ENCODE measurements around the gene FOXP1.

FOXP1 gene

GRCh38 chr3:71197841-71198565 is 385.5 kb downstream of the FOXP1 start:
- Histone ChIP-seq H3K27me3 (ENCODE audit: low read depth, low read length) (no peaks in the 10 kb centered on the region), H3K79me2 (ENCODE audit: low read length) (no peaks in the 10 kb centered on the region), H3K9ac (ENCODE audit: low read length) (no peak overlapping the region), H3K27ac (ENCODE audit: low read length) (no peak overlapping the region), H3K36me3 (replicated peaks; ENCODE audit: low read depth, low read length) (no peaks in the 10 kb centered on the region), H2AFZ (ENCODE audit: low read depth, low read length) (no peak overlapping the region), H3K9me3 (ENCODE audit: insufficient read depth, low read length) (no peaks in the 10 kb centered on the region), H3K4me1 (ENCODE audit: low read length) (no peaks in the 10 kb centered on the region), H4K20me1 (ENCODE audit: insufficient read depth, low read length) (no peaks in the 10 kb centered on the region), H3K4me2 (ENCODE audit: low read length) (no peak overlapping the region), H3K4me3 (ENCODE audit: low read length) (no peak overlapping the region)
- TF ChIP-seq EZH2phosphoT487 (IDR thresholded peaks at IDR 0.05; ENCODE audit: low read depth) = no peak
- no peak for TF ChIP-seq CTCF (IDR thresholded peaks at IDR 0.05; ENCODE audit: low read depth, low read length)

- H3K79me2 ChIP-seq (ENCODE audit: low read length) = no peaks in the 10 kb centered on the region
- H3K4me2 ChIP-seq (ENCODE audit: low read length) = no peak overlapping the region
- TF ChIP-seq EZH2phosphoT487 (IDR thresholded peaks at IDR 0.05; ENCODE audit: low read depth) (no peak), CTCF (IDR thresholded peaks at IDR 0.05; ENCODE audit: low read depth, low read length) (no peak)
These were observed 388.0 kb downstream of the FOXP1 start for GRCh38 chr3:71195492-71195891.

GRCh38 chr3:71194785-71195184 is 388.7 kb downstream of the FOXP1 start:
- Histone ChIP-seq H3K4me2 (ENCODE audit: low read length) (no peak overlapping the region), H2AFZ (ENCODE audit: low read depth, low read length) (no peak overlapping the region), H4K20me1 (ENCODE audit: insufficient read depth, low read length) (no peaks in the 10 kb centered on the region), H3K4me3 (ENCODE audit: low read length) (no peak overlapping the region), H3K9me3 (ENCODE audit: insufficient read depth, low read length) (no peaks in the 10 kb centered on the region), H3K36me3 (replicated peaks; ENCODE audit: low read depth, low read length) (no peaks in the 10 kb centered on the region), H3K79me2 (ENCODE audit: low read length) (no peaks in the 10 kb centered on the region), H3K27ac (ENCODE audit: low read length) (no peak overlapping the region), H3K9ac (ENCODE audit: low read length) (no peak overlapping the region), H3K27me3 (ENCODE audit: low read depth, low read length) (no peaks in the 10 kb centered on the region), H3K4me1 (ENCODE audit: low read length) (no peaks in the 10 kb centered on the region)
- TF ChIP-seq CTCF (IDR thresholded peaks at IDR 0.05; ENCODE audit: low read depth, low read length) = no peak
- TF ChIP-seq EZH2phosphoT487 (IDR thresholded peaks at IDR 0.05; ENCODE audit: low read depth) = no peak

More at GRCh38 chr3:71195492-71195891, 388.0 kb downstream of the FOXP1 start:
- no peaks in the 10 kb centered on the region for H3K27me3 ChIP-seq (ENCODE audit: low read depth, low read length)
- no peaks in the 10 kb centered on the region for H4K20me1 ChIP-seq (ENCODE audit: insufficient read depth, low read length)
- H3K9me3 ChIP-seq (ENCODE audit: insufficient read depth, low read length) = no peaks in the 10 kb centered on the region
- no peak overlapping the region for H3K9ac ChIP-seq (ENCODE audit: low read length)
- H3K36me3 ChIP-seq (replicated peaks; ENCODE audit: low read depth, low read length) = no peaks in the 10 kb centered on the region
- H3K4me1 ChIP-seq (ENCODE audit: low read length) = no peaks in the 10 kb centered on the region
- no peak overlapping the region for H3K4me3 ChIP-seq (ENCODE audit: low read length)
- no peak overlapping the region for H2AFZ ChIP-seq (ENCODE audit: low read depth, low read length)
- H3K27ac ChIP-seq (ENCODE audit: low read length) = no peak overlapping the region

GRCh38 chr3:71191031-71191482 is 392.5 kb downstream of the FOXP1 start:
- Histone ChIP-seq H3K4me1 (ENCODE audit: low read length) (no peaks in the 10 kb centered on the region), H3K27ac (ENCODE audit: low read length) (no peak overlapping the region), H3K79me2 (ENCODE audit: low read length) (no peaks in the 10 kb centered on the region), H3K9ac (ENCODE audit: low read length) (no peak overlapping the region), H3K4me2 (ENCODE audit: low read length) (no peak overlapping the region), H2AFZ (ENCODE audit: low read depth, low read length) (no peak overlapping the region), H3K36me3 (replicated peaks; ENCODE audit: low read depth, low read length) (no peaks in the 10 kb centered on the region), H3K9me3 (ENCODE audit: insufficient read depth, low read length) (no peaks in the 10 kb centered on the region), H4K20me1 (ENCODE audit: insufficient read depth, low read length) (no peaks in the 10 kb centered on the region), H3K4me3 (ENCODE audit: low read length) (no peak overlapping the region), H3K27me3 (ENCODE audit: low read depth, low read length) (no peaks in the 10 kb centered on the region)
- TF ChIP-seq EZH2phosphoT487 (IDR thresholded peaks at IDR 0.05; ENCODE audit: low read depth) (no peak), CTCF (IDR thresholded peaks at IDR 0.05; ENCODE audit: low read depth, low read length) (no peak)

Measured in OCI-LY3 (cell line).